ENCODE measurements around the gene VWA3A.

GRCh38 chr16:22075776-22076175 lies 16.6 kb upstream of the VWA3A start:
- TF ChIP-seq CTCF (IDR thresholded peaks at IDR 0.05; ENCODE audit: borderline replicate concordance, extremely low read depth, low read length, poor library complexity, severe bottlenecking) (no peak), EZH2 (IDR thresholded peaks at IDR 0.05; ENCODE audit: borderline replicate concordance, low read depth, low read length, severe bottlenecking) (no peak)

Measured in DND-41 (cell line).